ENCODE measurements around the gene CXCL14.
"Not testable (repeated sequence)": the region's sequence is repeated elsewhere in the genome, so short reads cannot be mapped to it uniquely, and the experiment has no call there.

Gene CXCL14

DNA sequence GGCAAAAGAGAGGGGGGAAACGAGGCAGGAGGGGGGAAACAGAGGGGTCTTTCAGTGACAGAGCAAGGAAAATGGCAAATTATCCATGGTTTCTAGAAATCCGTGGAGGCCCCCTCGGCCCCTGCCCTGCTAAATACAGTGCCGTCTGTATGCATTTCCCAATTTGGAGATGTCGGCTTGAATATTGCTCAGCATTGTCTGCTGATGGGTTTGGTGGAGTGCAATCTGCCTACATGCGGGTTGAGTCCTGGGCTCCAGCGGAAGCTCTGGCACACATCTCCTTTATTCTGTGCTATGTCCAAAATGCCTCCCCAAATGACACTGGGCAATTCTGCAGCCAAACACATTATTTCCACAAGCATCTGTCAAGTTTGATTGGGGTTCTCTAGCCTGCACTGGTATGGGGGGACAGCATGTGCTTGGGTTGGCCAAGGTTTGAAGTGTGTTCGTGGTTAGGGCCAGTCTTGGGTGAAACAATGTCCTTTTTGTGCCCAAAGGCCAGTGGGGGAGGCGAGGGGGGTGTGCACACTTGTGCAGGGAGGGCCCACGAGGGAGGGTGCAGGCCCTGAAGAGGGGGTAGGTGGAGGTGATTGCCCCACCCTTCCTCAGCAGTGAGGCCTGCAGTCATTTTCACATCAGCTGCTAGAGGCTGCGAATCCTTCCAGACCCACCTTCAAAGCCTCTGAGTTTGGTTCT is 36.8 kb downstream of the CXCL14 start:
- peak in 1 of 2 donors; percentile 52 for DNase-seq

- no peak for DNase-seq
These were observed 39.3 kb downstream of the CXCL14 start for GRCh38 chr5:135539430-135540005.

DNA sequence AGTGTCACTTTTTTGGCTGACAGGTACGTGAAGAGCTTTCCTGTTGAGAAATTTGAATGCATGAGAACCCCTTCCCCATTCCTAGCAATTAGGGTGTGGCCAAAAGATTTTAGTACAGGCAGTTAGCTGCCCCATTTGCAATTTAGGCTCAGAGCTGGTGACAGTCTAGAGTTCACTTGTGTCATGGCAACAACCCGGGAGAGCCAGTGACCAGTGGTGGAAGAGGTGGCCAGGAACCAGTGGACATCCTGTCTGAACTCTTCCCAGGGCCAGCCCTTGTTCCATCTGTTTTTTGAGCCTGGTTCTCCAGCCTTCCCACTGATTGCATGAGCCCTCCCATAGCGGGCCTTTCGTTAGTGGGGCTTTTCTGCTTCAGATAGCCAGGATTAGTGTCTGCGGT is 40.5 kb downstream of the CXCL14 start:
- DNase-seq: no peak

DNA sequence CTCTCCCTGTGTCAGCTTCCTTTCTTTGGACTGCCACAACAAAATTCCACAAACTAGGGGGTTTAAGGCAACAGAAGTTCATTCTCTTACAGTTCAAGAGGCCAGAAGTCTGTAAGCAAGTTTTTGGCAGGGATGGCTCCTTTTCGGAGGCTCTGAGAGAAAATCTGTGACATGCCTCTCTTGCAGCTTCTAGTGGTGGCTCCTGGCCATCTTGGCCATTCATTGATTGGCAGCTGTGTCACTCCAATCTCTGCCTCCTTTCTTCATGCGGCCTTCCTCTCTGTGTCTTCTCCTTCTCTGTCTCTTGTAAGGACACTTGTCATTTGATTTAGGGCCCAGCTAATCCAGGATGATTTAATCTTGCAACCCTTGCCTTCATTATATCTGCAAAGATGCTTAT is 41.0 kb downstream of the CXCL14 start:
- DNase-seq: no peak

GRCh38 chr5:135537271-135537670 is 41.5 kb downstream of the CXCL14 start:
- DNase-seq: no peak

DNA sequence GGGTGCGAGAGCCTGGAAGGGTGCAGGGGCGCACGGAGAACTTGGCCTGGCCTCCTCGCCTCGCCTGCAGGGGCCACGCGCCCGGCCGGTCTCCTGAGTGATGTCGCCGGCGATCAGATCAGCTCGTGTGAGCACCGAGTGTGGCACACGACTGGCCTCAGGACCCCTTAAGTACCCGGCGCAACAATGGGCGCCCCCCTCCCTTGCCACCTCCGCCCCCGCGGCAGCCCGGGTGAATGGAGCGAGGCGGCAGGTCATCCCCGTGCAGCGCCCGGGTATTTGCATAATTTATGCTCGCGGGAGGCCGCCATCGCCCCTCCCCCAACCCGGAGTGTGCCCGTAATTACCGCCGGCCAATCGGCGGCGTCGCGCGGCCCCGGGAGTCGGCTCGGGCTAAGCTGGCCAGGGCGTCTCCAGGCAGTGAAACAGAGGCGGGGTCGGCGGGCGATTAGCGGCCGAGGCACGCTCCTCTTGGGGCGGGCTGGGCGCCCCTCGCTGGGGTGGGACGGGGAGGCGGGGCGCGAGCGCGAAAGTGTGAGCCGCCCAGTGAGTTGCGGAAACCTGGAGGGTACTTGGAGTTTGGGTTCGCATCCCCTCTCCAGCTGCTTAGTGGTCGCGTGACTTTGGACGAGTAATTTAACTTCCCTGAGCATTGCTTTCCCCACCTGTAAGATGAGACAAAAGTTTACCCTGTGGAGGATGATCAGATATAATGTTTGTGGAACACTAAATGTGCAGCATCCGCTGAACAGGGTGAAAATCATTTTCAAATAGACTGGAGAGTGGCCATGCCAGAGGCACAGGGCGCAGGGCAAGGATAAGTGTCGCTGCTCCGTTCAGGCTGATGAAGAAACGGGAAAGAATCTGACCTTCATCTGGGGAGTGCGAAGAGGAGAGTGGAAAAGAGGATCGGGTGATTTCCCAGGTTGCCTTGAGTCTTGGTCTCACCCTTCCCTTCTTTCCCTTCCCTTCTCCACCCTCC is 42.7 kb downstream of the CXCL14 start, which contains the start of gene NEUROG1:
NEUROG1 (minus strand) TSS at position 145 of the 982 bp plus-strand sequence. CDS start 274 bp downstream, outside the sequence.
- DNase-seq: no peak

GRCh38 chr5:135535420-135535819 is 43.4 kb downstream of the CXCL14 start:
- DNase-seq: no peak

DNA sequence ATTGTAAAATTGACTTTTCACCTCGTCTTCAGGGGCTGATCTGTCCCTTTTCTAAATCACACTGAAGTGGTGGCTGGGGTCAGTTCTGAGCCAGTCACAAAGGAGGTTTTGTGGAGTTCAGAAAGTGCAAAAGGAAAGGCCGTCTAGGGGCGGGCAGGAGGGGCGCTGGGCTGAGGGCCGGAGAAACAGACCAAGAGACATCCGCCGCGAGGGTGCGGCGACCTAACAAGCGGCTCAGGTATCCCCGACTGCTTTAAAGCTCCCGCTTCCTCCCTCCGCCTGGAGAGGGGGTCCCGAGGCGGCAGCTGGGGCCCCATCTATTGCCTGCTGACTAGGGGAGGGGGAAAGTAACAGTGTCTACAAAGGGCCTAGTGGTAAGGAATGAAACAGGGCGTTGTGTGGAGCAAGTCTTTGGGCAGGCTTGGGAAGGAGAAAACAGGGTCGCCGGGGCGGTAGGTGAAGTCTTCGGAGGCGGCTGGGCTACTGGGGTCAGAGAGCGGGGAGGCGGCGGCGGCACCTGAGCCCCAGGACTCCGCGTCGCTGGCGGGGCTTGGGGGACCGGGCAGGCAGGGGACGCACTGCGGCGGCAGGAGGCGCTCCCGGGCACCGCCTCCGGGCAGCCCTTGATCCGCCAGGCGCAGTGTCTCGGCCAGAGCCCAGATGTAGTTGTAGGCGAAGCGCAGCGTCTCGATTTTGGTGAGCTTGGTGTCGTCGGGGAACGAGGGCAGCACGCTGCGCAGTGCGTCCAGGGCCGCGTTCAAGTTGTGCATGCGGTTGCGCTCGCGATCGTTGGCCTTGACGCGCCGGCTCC is 44.0 kb downstream of the CXCL14 start:
- no peak for DNase-seq

DNA sequence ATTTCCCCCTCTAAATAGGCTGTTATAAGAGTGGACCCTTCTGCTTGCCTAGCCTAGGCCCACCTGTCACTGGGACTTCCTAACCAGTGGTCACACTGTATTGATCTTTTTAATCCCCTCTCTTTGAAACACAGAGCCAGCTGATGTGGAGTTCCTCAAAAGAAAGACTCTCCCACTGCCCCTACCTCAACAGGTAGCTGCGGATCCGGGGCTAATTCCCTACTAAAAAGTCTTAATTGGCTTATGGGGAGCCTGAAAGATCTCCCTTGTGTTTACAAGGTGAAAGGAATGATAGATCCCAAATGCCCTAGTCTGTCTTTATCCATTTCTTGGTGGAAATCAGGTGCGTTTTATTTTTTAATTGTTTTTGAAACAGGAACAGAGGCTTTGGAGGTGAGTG is 45.0 kb downstream of the CXCL14 start:
- DNase-seq: no peak

GRCh38 chr5:135533334-135533733 is 45.5 kb downstream of the CXCL14 start:
- DNase-seq: no peak

DNA sequence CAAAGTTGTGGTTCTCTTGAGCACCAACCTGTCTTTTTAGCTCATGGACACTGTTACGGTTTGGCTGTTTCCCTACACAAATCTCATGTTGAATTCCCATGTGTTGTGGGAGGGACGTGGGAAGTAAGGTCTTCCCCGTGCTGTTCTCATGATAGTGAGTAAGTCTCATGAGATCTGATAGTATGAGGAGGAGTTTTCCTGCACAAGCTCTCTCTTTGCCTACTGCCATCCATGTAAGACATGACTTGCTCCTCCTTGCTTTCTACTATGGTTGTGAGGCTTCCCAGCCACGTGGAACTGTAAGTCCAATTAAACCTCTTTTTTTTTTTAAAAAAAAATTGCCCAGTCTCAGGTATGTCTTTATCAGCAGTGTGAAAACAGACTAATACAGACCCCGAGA is 49.2 kb downstream of the CXCL14 start:
- not testable (repeated sequence) for DNase-seq

DNA sequence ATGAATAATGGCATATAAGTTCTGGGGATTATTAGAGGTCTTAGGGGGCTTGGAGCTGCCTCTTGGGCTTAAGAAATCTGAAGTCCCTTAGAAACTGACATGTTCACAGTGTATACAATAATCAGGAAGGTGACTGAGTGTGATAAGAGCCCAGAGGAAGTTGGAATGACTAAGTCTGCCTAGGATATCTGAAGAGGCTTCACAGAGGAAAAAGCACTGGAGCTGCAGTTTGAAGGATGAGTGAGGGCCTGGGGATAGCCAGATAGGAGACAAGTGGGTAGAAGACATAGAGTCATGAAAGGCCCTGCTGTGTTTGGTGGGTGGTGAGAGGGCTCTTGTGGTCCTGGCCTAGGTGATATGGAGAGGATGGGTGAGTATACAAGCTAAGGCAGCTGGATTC is 51.9 kb downstream of the CXCL14 start:
- no peak for DNase-seq

DNA sequence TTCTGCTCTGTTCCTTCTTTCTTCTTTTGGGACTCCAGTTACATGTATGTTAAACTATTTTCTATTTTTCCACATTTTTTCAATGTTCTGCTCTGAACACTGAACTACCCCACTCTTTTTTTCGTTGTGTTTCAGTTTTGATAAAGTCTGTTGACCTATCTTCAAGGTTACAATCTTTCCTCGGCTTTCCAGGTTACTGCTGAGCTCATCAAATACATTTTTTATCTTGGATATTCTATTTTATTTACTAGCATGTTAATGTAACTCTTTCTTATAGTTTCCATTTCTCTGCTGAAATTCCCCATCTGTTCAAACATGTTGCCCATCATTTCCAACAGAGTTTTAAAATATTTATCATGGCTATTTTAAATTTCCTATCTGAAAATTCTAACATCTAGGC is 56.8 kb downstream of the CXCL14 start:
- no peak for DNase-seq

All from inflammatory macrophage (primary cell).